HEK293 (cell line): ENCODE measurements around the gene YBX3.

Experiments
- IKZF3 ChIP-seq: fragments of 450-650 bp; IDR thresholded peaks from 2 replicates; pipeline ENCODE4 v1.5.0; 2018; ENCODE audit warnings: missing biosample characterization, mild to moderate bottlenecking, missing genetic modification characterization, moderate library complexity
- MYNN ChIP-seq: fragments of 450-650 bp; formaldehyde crosslinking; IDR thresholded peaks from 2 replicates; pipeline ENCODE4 v1.5.1; 2016; ENCODE audit warnings: missing biosample characterization, missing genetic modification characterization, borderline replicate concordance
- MZF1 ChIP-seq: fragments of 450-650 bp; formaldehyde crosslinking; IDR thresholded peaks from 2 replicates; pipeline ENCODE4 v1.5.1; 2017; ENCODE audit warnings: missing biosample characterization, missing genetic modification characterization, borderline replicate concordance
- OSR2 ChIP-seq: fragments of 450-650 bp; formaldehyde crosslinking; IDR thresholded peaks from 2 replicates; pipeline ENCODE4 v1.5.1; 2016; ENCODE audit warnings: missing biosample characterization, missing genetic modification characterization
- PRDM10 ChIP-seq: fragments of 450-650 bp; formaldehyde crosslinking; IDR thresholded peaks from 2 replicates; pipeline ENCODE4 v1.5.1; 2016; ENCODE audit warnings: missing biosample characterization, missing genetic modification characterization
- PRDM6 ChIP-seq: fragments of 450-650 bp; formaldehyde crosslinking; IDR thresholded peaks from 2 replicates; pipeline ENCODE4 v1.5.1; 2017; ENCODE audit warnings: missing biosample characterization, missing genetic modification characterization
- TRIM28 ChIP-seq: IDR thresholded peaks from 2 replicates; pipeline ENCODE4 v1.6.1; 2011; ENCODE audit warnings: low read length, control low read depth, borderline replicate concordance
- ZBTB21 ChIP-seq: fragments of 450-650 bp; formaldehyde crosslinking; IDR thresholded peaks from 2 replicates; pipeline ENCODE4 v1.5.1; 2017; ENCODE audit warnings: missing biosample characterization, missing genetic modification characterization
- ZBTB7A ChIP-seq: fragments of 450-650 bp; formaldehyde crosslinking; IDR thresholded peaks from 2 replicates; pipeline ENCODE4 v1.5.1; 2016; ENCODE audit warnings: low read depth, missing biosample characterization, missing genetic modification characterization
- ZBTB8A ChIP-seq: fragments of 450-650 bp; formaldehyde crosslinking; IDR thresholded peaks from 2 replicates; pipeline ENCODE4 v1.5.1; 2016; ENCODE audit warnings: missing biosample characterization, missing genetic modification characterization
- ZFP37 ChIP-seq: fragments of 450-650 bp; formaldehyde crosslinking; IDR thresholded peaks from 2 replicates; pipeline ENCODE4 v1.5.1; 2016; ENCODE audit warnings: missing biosample characterization, missing genetic modification characterization
- ZFP69B ChIP-seq: fragments of 450-650 bp; formaldehyde crosslinking; IDR thresholded peaks from 2 replicates; pipeline ENCODE4 v1.5.1; 2016; ENCODE audit warnings: missing biosample characterization, missing genetic modification characterization
- ZNF121 ChIP-seq: fragments of 450-650 bp; formaldehyde crosslinking; IDR thresholded peaks from 2 replicates; pipeline ENCODE4 v1.5.1; 2016; ENCODE audit warnings: missing biosample characterization, missing genetic modification characterization
- ZNF155 ChIP-seq: fragments of 450-650 bp; formaldehyde crosslinking; IDR thresholded peaks from 2 replicates; pipeline ENCODE4 v1.5.1; 2016; ENCODE audit warnings: missing biosample characterization, missing genetic modification characterization
- ZNF157 ChIP-seq: fragments of 450-650 bp; formaldehyde crosslinking; IDR thresholded peaks from 2 replicates; pipeline ENCODE4 v1.5.1; 2016; ENCODE audit warnings: missing biosample characterization, missing genetic modification characterization
- ZNF175 ChIP-seq: fragments of 450-650 bp; formaldehyde crosslinking; IDR thresholded peaks from 2 replicates; pipeline ENCODE4 v1.5.1; 2016; ENCODE audit warnings: missing biosample characterization, missing genetic modification characterization
- ZNF184 ChIP-seq: fragments of 450-650 bp; IDR thresholded peaks from 2 replicates; pipeline ENCODE4 v1.5.1; 2018; ENCODE audit warnings: missing biosample characterization, mild to moderate bottlenecking, missing genetic modification characterization
- ZNF221 ChIP-seq: fragments of 450-650 bp; formaldehyde crosslinking; IDR thresholded peaks from 2 replicates; pipeline ENCODE4 v1.5.1; 2017; ENCODE audit warnings: missing biosample characterization, missing genetic modification characterization, borderline replicate concordance
- ZNF302 ChIP-seq: fragments of 450-650 bp; formaldehyde crosslinking; IDR thresholded peaks from 2 replicates; pipeline ENCODE4 v1.5.1; 2016; ENCODE audit warnings: missing biosample characterization, missing genetic modification characterization, low read depth
- ZNF324 ChIP-seq: fragments of 450-650 bp; formaldehyde crosslinking; IDR thresholded peaks from 2 replicates; pipeline ENCODE4 v1.5.1; 2016; ENCODE audit warnings: missing biosample characterization, missing genetic modification characterization
- ZNF354C ChIP-seq: fragments of 450-650 bp; formaldehyde crosslinking; IDR thresholded peaks from 2 replicates; pipeline ENCODE4 v1.5.1; 2016; ENCODE audit warnings: missing biosample characterization, missing genetic modification characterization, low read depth, borderline replicate concordance
- ZNF366 ChIP-seq: fragments of 450-650 bp; formaldehyde crosslinking; conservative IDR thresholded peaks from 2 replicates; pipeline ENCODE4 v1.5.1; 2016; ENCODE audit warnings: missing biosample characterization, missing genetic modification characterization
- ZNF518A ChIP-seq: fragments of 450-650 bp; formaldehyde crosslinking; conservative IDR thresholded peaks from 2 replicates; pipeline ENCODE4 v1.5.1; 2016; ENCODE audit warnings: low read depth, missing biosample characterization, missing genetic modification characterization
- ZNF544 ChIP-seq: fragments of 450-650 bp; formaldehyde crosslinking; IDR thresholded peaks from 2 replicates; pipeline ENCODE4 v1.5.0; 2017; ENCODE audit warnings: missing biosample characterization, missing genetic modification characterization
- ZNF629 ChIP-seq: fragments of 450-650 bp; formaldehyde crosslinking; IDR thresholded peaks from 2 replicates; pipeline ENCODE4 v1.5.1; 2017; ENCODE audit warnings: missing biosample characterization, missing genetic modification characterization
- ZNF654 ChIP-seq: fragments of 450-650 bp; formaldehyde crosslinking; IDR thresholded peaks from 2 replicates; pipeline ENCODE4 v1.5.1; 2016; ENCODE audit warnings: low read depth, missing biosample characterization, missing genetic modification characterization
- ZNF664 ChIP-seq: fragments of 450-650 bp; formaldehyde crosslinking; IDR thresholded peaks from 2 replicates; pipeline ENCODE4 v1.5.1; 2016; ENCODE audit warnings: missing biosample characterization, missing genetic modification characterization
- ZNF792 ChIP-seq: fragments of 450-650 bp; formaldehyde crosslinking; IDR thresholded peaks from 2 replicates; pipeline ENCODE4 v1.5.1; 2016; ENCODE audit warnings: missing biosample characterization, missing genetic modification characterization
- ZSCAN5A ChIP-seq: fragments of 450-650 bp; formaldehyde crosslinking; IDR thresholded peaks from 2 replicates; pipeline ENCODE4 v1.5.1; 2016; ENCODE audit warnings: missing biosample characterization, missing genetic modification characterization

YBX3 gene

GRCh38 chr12:10749700-10750384, 26.7 kb upstream of the YBX3 start (continued):
- TF ChIP-seq PRDM10 (tag by site-specific recombination) (no peak; the same call in 1 of the 2 replicates), ZNF175 (tag by site-specific recombination) (no peak), ZNF792 (no peak), ZNF184 (tag by site-specific recombination) (peak; percentile 51; the same call in 1 of the 2 replicates), ZFP37 (tag by site-specific recombination) (0 out of 2 replicates have a peak, but pooled peaks have one; percentile 61), ZNF302 (no peak), ZNF354C (tag by site-specific recombination) (no peak), ZNF629 (peak; percentile 99), ZNF654 (tag by site-specific recombination) (peak; percentile 100), ZNF324 (tag by site-specific recombination) (peak; percentile 77; the same call in 1 of the 2 replicates), IKZF3 (tag by site-specific recombination) (peak; percentile 70), PRDM6 (peak; percentile 72), ZNF121 (no peak), ZNF366 (tag by site-specific recombination) (peak; percentile 42; the same call in 1 of the 2 replicates), ZSCAN5A (tag by site-specific recombination) (no peak), MZF1 (tag by site-specific recombination) (peak; percentile 92), TRIM28 (peak; percentile 86), ZNF544 (tag by site-specific recombination) (no peak), ZNF664 (tag by site-specific recombination) (no peak), ZFP69B (peak; percentile 51; the same call in 1 of the 2 replicates), ZNF157 (tag by site-specific recombination) (no peak), ZBTB7A (tag by site-specific recombination) (no peak), OSR2 (tag by site-specific recombination) (0 out of 2 replicates have a peak, but pooled peaks have one; percentile 29), ZNF155 (tag by site-specific recombination) (no peak), ZNF221 (tag by site-specific recombination) (no peak), MYNN (no peak), ZBTB8A (tag by site-specific recombination) (no peak), ZBTB21 (tag by site-specific recombination) (peak; percentile 99), ZNF518A (tag by site-specific recombination) (peak; percentile 16; the same call in 1 of the 2 replicates)
